ENCODE measurements around the gene C1QTNF4. TPM values are rescaled to one million over a fixed set of nuclear protein-coding genes. Genes with fewer than 3 reads are reported as not detected.

Gene C1QTNF4
- total RNA-seq, 1 experiment from 2014 or later: 0.75 TPM

DNA sequence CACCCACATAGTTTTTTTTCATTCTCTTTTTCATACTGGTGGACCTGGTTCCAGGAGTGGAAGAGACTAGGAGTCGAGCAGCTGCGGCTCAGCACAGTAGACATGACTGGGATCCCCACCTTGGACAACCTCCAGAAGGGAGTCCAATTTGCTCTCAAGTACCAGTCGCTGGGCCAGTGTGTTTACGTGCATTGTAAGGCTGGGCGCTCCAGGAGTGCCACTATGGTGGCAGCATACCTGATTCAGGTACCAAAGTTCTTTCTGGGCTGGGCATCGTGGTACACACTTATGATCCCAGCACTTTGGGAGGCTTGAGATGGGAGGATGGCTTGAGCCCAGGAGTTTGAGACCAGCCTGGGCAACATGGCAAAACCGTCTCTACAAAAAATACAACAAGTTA lies 24.6 kb downstream of the C1QTNF4 start:
- no peak overlapping the region for H3K27ac Mint-ChIP-seq (ENCODE audit: unreplicated experiment)
- H3K4me3 Mint-ChIP-seq (ENCODE audit: unreplicated experiment): no peak overlapping the region
- Histone ChIP-seq H3K9me3 (no peaks in the 10 kb centered on the region), H3K4me3 (ENCODE audit: low read depth, low read length) (no peak overlapping the region), H3K36me3 (ENCODE audit: control insufficient read depth, insufficient read depth, low read length) (peaks cover 2% of the 10 kb centered on the region), H3K4me1 (no peaks in the 10 kb centered on the region; the same call in 1 of the 2 replicates), H3K27me3 (replicated peaks; ENCODE audit: control insufficient read depth, insufficient read depth, low read length) (no peaks in the 10 kb centered on the region)
- ChIA-PET POLR2A (no interaction called here), CTCF (no interaction called here)
- no peaks in the 10 kb centered on the region for H3K4me1 Mint-ChIP-seq (ENCODE audit: low read depth, unreplicated experiment)
- H3K27me3 Mint-ChIP-seq (ENCODE audit: insufficient read depth, unreplicated experiment): no peaks in the 10 kb centered on the region
- intact Hi-C loops (cut with micrococcal nuclease; ENCODE audit: unreplicated experiment): no loop called here
- no peak for DNase-seq
- TF ChIP-seq, protein P1, sequence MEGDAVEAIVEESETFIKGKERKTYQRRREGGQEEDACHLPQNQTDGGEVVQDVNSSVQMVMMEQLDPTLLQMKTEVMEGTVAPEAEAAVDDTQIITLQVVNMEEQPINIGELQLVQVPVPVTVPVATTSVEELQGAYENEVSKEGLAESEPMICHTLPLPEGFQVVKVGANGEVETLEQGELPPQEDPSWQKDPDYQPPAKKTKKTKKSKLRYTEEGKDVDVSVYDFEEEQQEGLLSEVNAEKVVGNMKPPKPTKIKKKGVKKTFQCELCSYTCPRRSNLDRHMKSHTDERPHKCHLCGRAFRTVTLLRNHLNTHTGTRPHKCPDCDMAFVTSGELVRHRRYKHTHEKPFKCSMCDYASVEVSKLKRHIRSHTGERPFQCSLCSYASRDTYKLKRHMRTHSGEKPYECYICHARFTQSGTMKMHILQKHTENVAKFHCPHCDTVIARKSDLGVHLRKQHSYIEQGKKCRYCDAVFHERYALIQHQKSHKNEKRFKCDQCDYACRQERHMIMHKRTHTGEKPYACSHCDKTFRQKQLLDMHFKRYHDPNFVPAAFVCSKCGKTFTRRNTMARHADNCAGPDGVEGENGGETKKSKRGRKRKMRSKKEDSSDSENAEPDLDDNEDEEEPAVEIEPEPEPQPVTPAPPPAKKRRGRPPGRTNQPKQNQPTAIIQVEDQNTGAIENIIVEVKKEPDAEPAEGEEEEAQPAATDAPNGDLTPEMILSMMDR (IDR thresholded peaks at IDR 0.05; ENCODE audit: insufficient read depth in 1 of 2, low read depth in 1 of 2, low read length in 1 of 2, severe bottlenecking in 1 of 2, unreplicated experiment in 1 of 2): no peak
- peaks cover 64% of the 10 kb centered on the region for H3K36me3 Mint-ChIP-seq (ENCODE audit: insufficient read depth, unreplicated experiment)
- H3K9me3 Mint-ChIP-seq (ENCODE audit: unreplicated experiment): no peaks in the 10 kb centered on the region
- no TSS peak for BruUV-seq (replicated peaks)

GRCh38 chr11:47566149-47566698 lies 28.0 kb downstream of the C1QTNF4 start:
- Histone ChIP-seq H3K4me1 (no peaks in the 10 kb centered on the region; the same call in 1 of the 2 replicates), H3K9me3 (no peaks in the 10 kb centered on the region), H3K4me3 (ENCODE audit: low read depth, low read length) (peak overlapping the region; percentile 97), H3K36me3 (ENCODE audit: control insufficient read depth, insufficient read depth, low read length) (no peaks in the 10 kb centered on the region; the same call in none of the 2 replicates), H3K27me3 (replicated peaks; ENCODE audit: control insufficient read depth, insufficient read depth, low read length) (no peaks in the 10 kb centered on the region)
- no TSS peak for BruUV-seq (replicated peaks)
- ChIA-PET POLR2A (interaction anchor here (1.0 to 1.1 kb wide), 2 partner anchors 12 to 14 kb away, joined by 4 to 5 read pairs; partner anchors contain the start of genes KBTBD4 and NDUFS3), CTCF (interaction anchor here (0.6 to 2.8 kb wide), 4 partner anchors 10 to 52 kb away, joined by 3 to 16 read pairs (median 4); partner anchors contain the start of genes CELF1 and FAM180B)
- Mint-ChIP-seq H3K4me3 (ENCODE audit: unreplicated experiment) (peak overlapping the region; percentile 77), H3K36me3 (ENCODE audit: insufficient read depth, unreplicated experiment) (peaks cover 38% of the 10 kb centered on the region), H3K27ac (ENCODE audit: unreplicated experiment) (peak overlapping the region; percentile 82), H3K9me3 (ENCODE audit: unreplicated experiment) (no peaks in the 10 kb centered on the region), H3K27me3 (ENCODE audit: insufficient read depth, unreplicated experiment) (no peaks in the 10 kb centered on the region), H3K4me1 (ENCODE audit: low read depth, unreplicated experiment) (no peaks in the 10 kb centered on the region)
- no peak for DNase-seq
- intact Hi-C loops (cut with micrococcal nuclease; ENCODE audit: unreplicated experiment): no loop called here
- TF ChIP-seq, protein P1 (IDR thresholded peaks at IDR 0.05; ENCODE audit: insufficient read depth in 1 of 2, low read depth in 1 of 2, low read length in 1 of 2, severe bottlenecking in 1 of 2, unreplicated experiment in 1 of 2): no peak

DNA sequence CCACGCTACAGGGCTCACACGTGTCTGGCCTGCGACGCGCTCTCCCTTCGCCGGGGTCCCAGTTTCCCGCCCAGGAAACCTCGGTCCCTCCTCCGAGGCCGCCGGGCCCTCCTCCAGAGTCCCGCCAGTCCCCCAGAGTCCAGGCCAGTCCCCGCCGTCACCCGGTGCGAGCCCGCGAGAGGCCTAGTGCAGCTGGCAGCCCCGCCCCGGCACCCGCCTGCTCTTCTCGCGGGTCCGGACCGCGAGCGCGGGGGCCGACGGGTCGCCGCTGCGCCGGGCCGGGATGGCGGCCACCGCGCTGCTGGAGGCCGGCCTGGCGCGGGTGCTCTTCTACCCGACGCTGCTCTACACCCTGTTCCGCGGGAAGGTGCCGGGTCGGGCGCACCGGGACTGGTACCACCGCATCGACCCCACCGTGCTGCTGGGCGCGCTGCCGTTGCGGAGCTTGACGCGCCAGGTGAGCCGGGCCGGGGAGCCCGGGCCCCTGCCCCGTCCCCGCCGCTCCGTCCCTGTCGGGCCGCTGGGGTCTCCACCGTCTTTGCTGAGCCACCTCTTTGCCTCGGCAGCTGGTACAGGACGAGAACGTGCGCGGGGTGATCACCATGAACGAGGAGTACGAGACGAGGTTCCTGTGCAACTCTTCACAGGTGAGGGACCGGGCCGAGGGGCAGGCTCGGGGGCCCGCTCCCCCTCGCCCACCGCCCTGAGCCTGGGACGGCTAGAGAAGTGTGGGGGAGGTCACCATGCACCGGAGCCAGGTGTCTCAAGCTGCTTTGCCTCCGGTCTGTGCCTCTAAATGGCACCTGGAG lies 28.7 kb downstream of the C1QTNF4 start, which contains the start of gene PTPMT1:
TSS of gene PTPMT1 (plus strand) at position 260 of the 809 bp plus-strand sequence. CDS start at position 284, 24 bp downstream.
- Mint-ChIP-seq H3K27ac (ENCODE audit: unreplicated experiment) (peak within 1 kb of the TSS; percentile 82), H3K4me3 (ENCODE audit: unreplicated experiment) (peak within 1 kb of the TSS; percentile 77), H3K9me3 (ENCODE audit: unreplicated experiment) (no peaks in the 10 kb centered on the region), H3K27me3 (ENCODE audit: insufficient read depth, unreplicated experiment) (no peaks in the 10 kb centered on the region), H3K36me3 (ENCODE audit: insufficient read depth, unreplicated experiment) (peaks cover 34% of the 10 kb centered on the region), H3K4me1 (ENCODE audit: low read depth, unreplicated experiment) (no peaks in the 10 kb centered on the region)
- Histone ChIP-seq H3K4me3 (ENCODE audit: low read depth, low read length) (peak within 1 kb of the TSS; percentile 97), H3K27me3 (replicated peaks; ENCODE audit: control insufficient read depth, insufficient read depth, low read length) (no peaks in the 10 kb centered on the region), H3K9me3 (no peaks in the 10 kb centered on the region), H3K36me3 (ENCODE audit: control insufficient read depth, insufficient read depth, low read length) (no peaks in the 10 kb centered on the region; the same call in none of the 2 replicates), H3K4me1 (no peaks in the 10 kb centered on the region; the same call in 1 of the 2 replicates)
- ChIA-PET CTCF (interaction anchor here (0.6 to 2.8 kb wide), 2 partner anchors 10 to 12 kb away, joined by 3 to 16 read pairs; partner anchors contain the start of gene CELF1), POLR2A (interaction anchor here (0.6 to 1.1 kb wide), 5 partner anchors 8 to 14 kb away, joined by 4 to 5 read pairs (median 4); partner anchors contain the start of genes KBTBD4 and NDUFS3)
- BruUV-seq (replicated peaks): no TSS peak
- TF ChIP-seq, protein P1 (IDR thresholded peaks at IDR 0.05; ENCODE audit: insufficient read depth in 1 of 2, low read depth in 1 of 2, low read length in 1 of 2, severe bottlenecking in 1 of 2, unreplicated experiment in 1 of 2): no peak
- intact Hi-C loops (cut with micrococcal nuclease; ENCODE audit: unreplicated experiment): loop anchor here (1.0 kb wide), 1 partner anchor 12 kb away; the partner anchor contains the start of gene CELF1
- peak; percentile 92 to 93 for DNase-seq
